ENCODE data around the gene ASTN1. TPM values are rescaled to one million over a fixed set of nuclear protein-coding genes. Genes with fewer than 3 reads are reported as not detected.

ASTN1 gene
- total RNA-seq, 1 experiment from 2014 or later, result not detected

DNA sequence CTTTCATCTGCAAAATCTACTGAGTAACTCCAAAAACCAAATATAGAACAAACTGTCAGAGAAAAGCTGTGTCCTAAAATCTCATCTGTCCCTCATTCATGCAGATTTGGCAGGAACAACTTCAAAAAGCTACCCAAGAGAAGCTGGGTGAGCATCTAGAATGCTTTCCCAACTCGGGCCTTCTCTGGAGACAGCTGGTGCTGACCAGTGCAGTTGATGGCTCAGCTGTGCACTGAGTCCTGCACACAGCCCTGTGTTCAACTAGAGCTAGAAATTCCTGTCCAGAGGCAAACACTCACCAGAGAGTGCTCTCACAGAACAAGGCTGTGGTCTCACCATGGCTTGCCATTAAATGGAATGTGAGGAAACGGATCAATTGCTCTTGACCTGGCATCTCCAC, 202.8 kb downstream of the ASTN1 start:
- Histone ChIP-seq H4K20me1 (ENCODE audit: insufficient read depth) (no peaks in the 10 kb centered on the region), H3K4me2 (no peak overlapping the region), H3K27me3 (ENCODE audit: insufficient read depth, low read depth) (no peaks in the 10 kb centered on the region), H3K9me2 (ENCODE audit: insufficient read depth) (no peaks in the 10 kb centered on the region), H3F3A (ENCODE audit: insufficient read depth, low read depth) (no peaks in the 10 kb centered on the region), H3K4me1 (replicated peaks; ENCODE audit: insufficient read depth) (no peaks in the 10 kb centered on the region), H3K36me3 (ENCODE audit: low read depth) (no peaks in the 10 kb centered on the region), H3K9me3 (ENCODE audit: insufficient read depth, low read depth) (no peaks in the 10 kb centered on the region), H3K27ac (no peak overlapping the region), H2AFZ (no peak overlapping the region), H3K79me2 (ENCODE audit: low read depth) (no peaks in the 10 kb centered on the region), H3K4me3 (no peak overlapping the region)
- ChIA-PET POLR2A (ENCODE audit: unreplicated experiment) (no interaction called here), CTCF (no interaction called here)
- intact Hi-C loops (cut with micrococcal nuclease; ENCODE audit: unreplicated experiment), result no loop called here
- no TSS peak for BruUV-seq (replicated peaks)
- TF ChIP-seq, protein P1, sequence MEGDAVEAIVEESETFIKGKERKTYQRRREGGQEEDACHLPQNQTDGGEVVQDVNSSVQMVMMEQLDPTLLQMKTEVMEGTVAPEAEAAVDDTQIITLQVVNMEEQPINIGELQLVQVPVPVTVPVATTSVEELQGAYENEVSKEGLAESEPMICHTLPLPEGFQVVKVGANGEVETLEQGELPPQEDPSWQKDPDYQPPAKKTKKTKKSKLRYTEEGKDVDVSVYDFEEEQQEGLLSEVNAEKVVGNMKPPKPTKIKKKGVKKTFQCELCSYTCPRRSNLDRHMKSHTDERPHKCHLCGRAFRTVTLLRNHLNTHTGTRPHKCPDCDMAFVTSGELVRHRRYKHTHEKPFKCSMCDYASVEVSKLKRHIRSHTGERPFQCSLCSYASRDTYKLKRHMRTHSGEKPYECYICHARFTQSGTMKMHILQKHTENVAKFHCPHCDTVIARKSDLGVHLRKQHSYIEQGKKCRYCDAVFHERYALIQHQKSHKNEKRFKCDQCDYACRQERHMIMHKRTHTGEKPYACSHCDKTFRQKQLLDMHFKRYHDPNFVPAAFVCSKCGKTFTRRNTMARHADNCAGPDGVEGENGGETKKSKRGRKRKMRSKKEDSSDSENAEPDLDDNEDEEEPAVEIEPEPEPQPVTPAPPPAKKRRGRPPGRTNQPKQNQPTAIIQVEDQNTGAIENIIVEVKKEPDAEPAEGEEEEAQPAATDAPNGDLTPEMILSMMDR (conservative IDR thresholded peaks at IDR 0.05), result no peak
- TF ChIP-seq EZH2 (IDR thresholded peaks at IDR 0.05; ENCODE audit: low read depth), result no peak
- DNase-seq, result no peak

DNA sequence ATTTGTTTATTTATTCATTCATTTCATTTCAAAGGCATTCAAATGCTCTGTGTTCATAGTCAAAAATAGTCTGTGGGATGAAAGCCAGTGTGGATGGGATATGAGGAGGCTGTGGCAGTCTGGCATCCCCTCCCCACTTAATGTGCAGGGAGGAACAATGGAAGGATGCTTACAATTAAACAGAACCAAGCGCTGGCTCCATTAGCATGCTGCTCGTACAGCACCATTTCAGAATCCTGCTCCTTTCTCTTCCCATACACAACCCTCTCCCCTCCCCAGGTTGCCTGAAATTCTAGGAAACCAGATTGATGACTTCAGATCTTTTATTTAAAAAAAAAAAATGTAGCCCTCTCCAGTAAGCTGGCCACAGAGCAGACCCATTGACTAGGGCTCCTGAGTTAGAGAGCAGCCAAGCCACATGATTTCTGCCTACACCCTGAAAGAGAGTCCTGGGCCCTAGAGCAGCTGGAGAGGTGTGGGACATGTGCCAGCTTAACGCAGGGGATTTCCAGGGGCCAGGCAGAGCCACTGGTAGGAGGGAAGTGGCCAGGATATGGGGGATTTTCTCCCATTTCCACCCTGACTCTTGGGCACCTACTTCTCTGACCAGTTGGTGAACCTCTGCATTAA, 205.2 kb downstream of the ASTN1 start:
- Histone ChIP-seq H3K36me3 (ENCODE audit: low read depth) (no peaks in the 10 kb centered on the region), H3K9me2 (ENCODE audit: insufficient read depth) (no peaks in the 10 kb centered on the region), H4K20me1 (ENCODE audit: insufficient read depth) (no peaks in the 10 kb centered on the region), H3K27ac (no peak overlapping the region), H3K4me1 (replicated peaks; ENCODE audit: insufficient read depth) (no peaks in the 10 kb centered on the region), H3F3A (ENCODE audit: insufficient read depth, low read depth) (no peaks in the 10 kb centered on the region), H3K4me2 (no peak overlapping the region), H3K9me3 (ENCODE audit: insufficient read depth, low read depth) (no peaks in the 10 kb centered on the region), H3K4me3 (no peak overlapping the region), H2AFZ (no peak overlapping the region), H3K79me2 (ENCODE audit: low read depth) (no peaks in the 10 kb centered on the region), H3K27me3 (ENCODE audit: insufficient read depth, low read depth) (no peaks in the 10 kb centered on the region)
- TF ChIP-seq, protein P1 (conservative IDR thresholded peaks at IDR 0.05), result no peak
- no peak for TF ChIP-seq EZH2 (IDR thresholded peaks at IDR 0.05; ENCODE audit: low read depth)
- intact Hi-C loops (cut with micrococcal nuclease; ENCODE audit: unreplicated experiment), result no loop called here
- no peak for DNase-seq
- POLR2A ChIA-PET (ENCODE audit: unreplicated experiment), result no interaction called here
- CTCF ChIA-PET, result no interaction called here
- no TSS peak for BruUV-seq (replicated peaks)

DNA sequence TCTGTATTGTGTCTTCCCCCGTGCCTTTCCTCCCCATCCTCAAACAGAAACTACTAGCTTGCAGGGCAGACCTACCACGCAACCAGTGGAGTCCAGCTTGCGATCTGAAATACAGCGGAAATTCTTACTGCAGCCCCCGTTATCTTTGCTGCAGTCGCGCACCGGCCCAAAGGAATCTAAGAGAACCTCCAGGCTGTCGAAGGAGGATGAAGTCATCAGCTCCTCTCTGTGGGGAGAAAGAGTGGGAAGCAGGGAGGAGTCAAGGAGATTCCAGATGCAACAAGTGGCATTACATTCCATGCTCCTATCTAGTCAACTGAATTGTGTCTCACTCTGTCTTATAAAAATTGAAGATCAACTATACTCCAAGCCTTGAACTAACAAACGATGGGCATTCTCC, 206.9 kb downstream of the ASTN1 start:
- BruUV-seq (replicated peaks), result no TSS peak
- CTCF ChIA-PET, result no interaction called here
- no peaks in the 10 kb centered on the region for H3K27me3 ChIP-seq (ENCODE audit: insufficient read depth, low read depth)
- no peak overlapping the region for H2AFZ ChIP-seq
- intact Hi-C loops (cut with micrococcal nuclease; ENCODE audit: unreplicated experiment), result no loop called here
- no peaks in the 10 kb centered on the region for H3K79me2 ChIP-seq (ENCODE audit: low read depth)
- TF ChIP-seq, protein P1 (conservative IDR thresholded peaks at IDR 0.05), result no peak
- no peak for TF ChIP-seq EZH2 (IDR thresholded peaks at IDR 0.05; ENCODE audit: low read depth)
- no peaks in the 10 kb centered on the region for H3K9me3 ChIP-seq (ENCODE audit: insufficient read depth, low read depth)
- no peak overlapping the region for H3K4me2 ChIP-seq
- no peaks in the 10 kb centered on the region for H3K36me3 ChIP-seq (ENCODE audit: low read depth)
- H3K4me1 ChIP-seq (replicated peaks; ENCODE audit: insufficient read depth), result no peaks in the 10 kb centered on the region
- H3F3A ChIP-seq (ENCODE audit: insufficient read depth, low read depth), result no peaks in the 10 kb centered on the region
- POLR2A ChIA-PET (ENCODE audit: unreplicated experiment), result no interaction called here
- H3K4me3 ChIP-seq, result no peak overlapping the region
- DNase-seq, result no peak
- H4K20me1 ChIP-seq (ENCODE audit: insufficient read depth), result no peaks in the 10 kb centered on the region
- H3K9me2 ChIP-seq (ENCODE audit: insufficient read depth), result no peaks in the 10 kb centered on the region
- H3K27ac ChIP-seq, result no peak overlapping the region
